Activated CD8-positive, alpha-beta memory T cell treated with anti-CD3 and anti-CD28 coated beads, Interleukin-2, amount 50 U/mL, for 1 hour (primary cell): ENCODE data around the gene ATOH1.

Experiments used
- DNase-seq: peaks from one replicate; pipeline ENCODE4 v3.0.0-alpha.2; 2020; ENCODE audit errors: extremely low read depth

ATOH1 gene

GRCh38 chr4:93834249-93835066 is 5.9 kb downstream of the ATOH1 start:
- no peak for DNase-seq

- DNase-seq: no peak
Observed at GRCh38 chr4:93835929-93836328, 7.4 kb downstream of the ATOH1 start.

GRCh38 chr4:93839704-93840103 is 11.2 kb downstream of the ATOH1 start:
- DNase-seq: no peak

GRCh38 chr4:93841803-93842345 is 13.3 kb downstream of the ATOH1 start:
- no peak for DNase-seq

GRCh38 chr4:93842601-93843252 is 14.2 kb downstream of the ATOH1 start:
- DNase-seq: no peak

GRCh38 chr4:93843772-93844171 is 15.2 kb downstream of the ATOH1 start:
- DNase-seq: no peak

GRCh38 chr4:93852680-93853079 is 24.1 kb downstream of the ATOH1 start:
- DNase-seq: no peak

- DNase-seq: no peak
Observed at GRCh38 chr4:93855926-93856325, 27.4 kb downstream of the ATOH1 start.

- DNase-seq: no peak
Observed at GRCh38 chr4:93865650-93866049, 37.1 kb downstream of the ATOH1 start.

GRCh38 chr4:93867416-93868001 is 39.0 kb downstream of the ATOH1 start:
- no peak for DNase-seq

GRCh38 chr4:93870876-93871458 is 42.4 kb downstream of the ATOH1 start:
- DNase-seq: no peak

GRCh38 chr4:93876754-93877153 is 48.2 kb downstream of the ATOH1 start:
- DNase-seq: no peak

GRCh38 chr4:93878566-93878965 is 50.0 kb downstream of the ATOH1 start:
- DNase-seq: no peak

GRCh38 chr4:93879919-93880318 is 51.4 kb downstream of the ATOH1 start:
- no peak for DNase-seq
